Body of pancreas (tissue), 4 donors: ENCODE data around the gene C21orf58. TPM values are rescaled to one million over a fixed set of nuclear protein-coding genes. Genes with fewer than 3 reads are reported as not detected.

Source experiments
- ATAC-seq: fragments of 150-250 bp; one replicate; pipeline ENCODE4 v1.9.1; 2016
- DNase-seq, 4 donors: peaks; one replicate each; pipeline ENCODE4 v3.0.0-alpha.2; 2019
- H3K27ac ChIP-seq, 4 donors: fragments of 200-600 bp; sonication (generic); 1 replicate in 3 of 4; 2 replicates in 1 of 4; pipeline versions ENCODE4 v1.5.1 to v1.6.1; 2016 to 2019; ENCODE audit warnings: mild to moderate bottlenecking in 1 of 4, mixed read lengths in 1 of 4, moderate library complexity in 1 of 4
- H3K27me3 ChIP-seq, 2 donors: fragments of 200-600 bp; sonication (generic); one replicate each; pipeline ENCODE4 v1.6.0; 2016; ENCODE audit warnings: mild to moderate bottlenecking in 1 of 2
- H3K36me3 ChIP-seq, 2 donors: fragments of 200-600 bp; sonication (generic); replicated peaks in 1 of 2; 2 replicates each; pipeline ENCODE4 v1.5.1; 2016; ENCODE audit warnings: low read depth in 2 of 2; ENCODE audit not compliant: insufficient read depth in 1 of 2
- H3K4me1 ChIP-seq: fragments of 200-600 bp; sonication (generic); one replicate; pipeline ENCODE4 v1.6.0; 2016
- H3K4me3 ChIP-seq, 2 donors: fragments of 200-600 bp; sonication (generic); 1 replicate in 1 of 2; 2 replicates in 1 of 2; pipeline ENCODE4 v1.5.1; 2016 to 2019
- H3K9me3 ChIP-seq, 3 donors: fragments of 200-600 bp; sonication (generic); 1 replicate in 2 of 3; 2 replicates in 1 of 3; pipeline ENCODE4 v1.5.1; 2016
- POLR2A ChIP-seq, 3 donors: fragments of 450-650 bp; IDR thresholded peaks; one replicate each; pipeline ENCODE4 v1.6.1; 2016; ENCODE audit warnings: antibody characterized with exemption in 3 of 3, mild to moderate bottlenecking in 2 of 3
- WGBS, 2 donors: methylation state at CpG; one replicate each; pipeline ENCODE4 v1.1.5; 2017; 5-methylcytosine and 5-hydroxymethylcytosine counted together
- intact Hi-C: fragments of 100-400 bp; cut with DNase I; formaldehyde crosslinking; loops from one replicate; pipeline ENCODE4 v1.15.1; 2023
- total RNA-seq, 2 donors: library from RNA; depleted of rRNA; stranded (reverse); fragments of >200 nt; gene quantifications; one replicate each; pipeline ENCODE4 v1.1.0, GENCODE V29; 2016
- TF ChIP-seq, protein P1 (sequence below), 7 experiments: fragments of 450-650 bp in 4 of 7; fragments of 200-600 bp in 3 of 7; sonication (generic) in 3 of 7; IDR thresholded peaks; one replicate each; pipeline ENCODE4 v1.5.1; 2016 to 2019; ENCODE audit warnings: antibody characterized with exemption in 7 of 7

C21orf58 gene
- total RNA-seq, 2 donors from 2014 or later = 1.6 TPM

DNA sequence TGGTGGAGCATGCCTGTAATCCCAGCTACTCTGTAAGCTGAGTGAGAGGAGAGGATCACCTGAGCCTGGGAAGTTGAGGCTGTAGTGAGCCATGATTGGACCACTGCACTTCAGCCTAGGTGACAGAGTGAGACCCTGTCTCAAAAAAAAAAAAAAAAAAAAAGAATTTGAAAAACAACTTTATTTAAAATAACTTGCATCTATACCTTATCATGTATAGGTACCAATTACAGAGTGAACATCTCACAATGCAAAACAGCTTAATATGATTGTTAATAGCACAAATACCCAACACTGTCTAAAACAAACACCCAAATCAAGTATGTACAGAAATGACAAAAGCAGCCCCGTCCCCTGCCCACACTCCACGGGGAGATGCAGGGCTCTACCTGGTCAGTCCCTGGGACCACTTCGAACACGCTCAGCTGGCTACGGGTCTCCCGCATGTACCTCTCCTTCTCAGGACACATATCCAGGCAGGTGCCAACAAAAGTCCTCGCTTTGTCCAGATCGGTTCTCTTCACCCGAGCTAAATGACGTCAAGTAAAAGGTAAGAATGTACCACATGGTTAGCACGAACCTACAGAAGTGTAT is 48.8 kb downstream of the C21orf58 start:
- Histone ChIP-seq H3K27ac (no peak overlapping the region), H3K4me3 (no peak overlapping the region), H3K4me1 (no peaks in the 10 kb centered on the region), H3K36me3 (peaks cover 30 to 61% of the 10 kb centered on the region in 2 donors), H3K9me3 (no peaks in the 10 kb centered on the region), H3K27me3 (no peaks in the 10 kb centered on the region)
- TF ChIP-seq, protein P1, sequence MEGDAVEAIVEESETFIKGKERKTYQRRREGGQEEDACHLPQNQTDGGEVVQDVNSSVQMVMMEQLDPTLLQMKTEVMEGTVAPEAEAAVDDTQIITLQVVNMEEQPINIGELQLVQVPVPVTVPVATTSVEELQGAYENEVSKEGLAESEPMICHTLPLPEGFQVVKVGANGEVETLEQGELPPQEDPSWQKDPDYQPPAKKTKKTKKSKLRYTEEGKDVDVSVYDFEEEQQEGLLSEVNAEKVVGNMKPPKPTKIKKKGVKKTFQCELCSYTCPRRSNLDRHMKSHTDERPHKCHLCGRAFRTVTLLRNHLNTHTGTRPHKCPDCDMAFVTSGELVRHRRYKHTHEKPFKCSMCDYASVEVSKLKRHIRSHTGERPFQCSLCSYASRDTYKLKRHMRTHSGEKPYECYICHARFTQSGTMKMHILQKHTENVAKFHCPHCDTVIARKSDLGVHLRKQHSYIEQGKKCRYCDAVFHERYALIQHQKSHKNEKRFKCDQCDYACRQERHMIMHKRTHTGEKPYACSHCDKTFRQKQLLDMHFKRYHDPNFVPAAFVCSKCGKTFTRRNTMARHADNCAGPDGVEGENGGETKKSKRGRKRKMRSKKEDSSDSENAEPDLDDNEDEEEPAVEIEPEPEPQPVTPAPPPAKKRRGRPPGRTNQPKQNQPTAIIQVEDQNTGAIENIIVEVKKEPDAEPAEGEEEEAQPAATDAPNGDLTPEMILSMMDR (IDR thresholded peaks at IDR 0.05) = no peak
- TF ChIP-seq POLR2A (IDR thresholded peaks at IDR 0.05) = no peak
- 93 to 96% methylated on average over 11 of the region's 11 CpGs for WGBS, 2 donors
- intact Hi-C loops = no loop called here
- DNase-seq (no peak), ATAC-seq (no peak)

DNA sequence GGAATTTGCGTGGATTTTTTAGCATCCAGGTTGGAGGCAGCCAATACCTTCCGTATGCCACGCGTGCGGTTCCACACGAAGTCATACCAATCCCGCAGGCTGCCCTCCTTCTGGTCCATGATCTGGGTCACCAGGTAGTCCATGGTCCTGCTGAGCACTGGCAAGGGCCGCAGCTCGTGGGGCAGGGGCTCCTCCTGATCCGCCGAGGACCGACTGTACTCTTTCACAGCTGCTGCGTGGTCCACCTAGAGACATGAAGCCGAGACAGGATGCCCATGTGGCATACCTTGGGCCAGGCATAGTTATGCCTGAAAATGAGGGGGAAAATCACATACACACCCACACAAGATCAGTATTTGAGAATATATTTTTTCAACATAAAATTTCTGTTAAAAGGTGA is 50.3 kb downstream of the C21orf58 start:
- ATAC-seq = no peak
- Histone ChIP-seq H3K27me3 (no peaks in the 10 kb centered on the region), H3K9me3 (no peaks in the 10 kb centered on the region), H3K4me1 (no peaks in the 10 kb centered on the region), H3K4me3 (no peak overlapping the region), H3K27ac (no peak overlapping the region), H3K36me3 (peaks cover 26 to 64% of the 10 kb centered on the region in 2 donors)
- intact Hi-C loops = no loop called here
- 95% methylated on average over 14 of the region's 14 CpGs for WGBS, 2 donors
- DNase-seq = no peak
- no peak for TF ChIP-seq POLR2A (IDR thresholded peaks at IDR 0.05)
- TF ChIP-seq, protein P1 (IDR thresholded peaks at IDR 0.05) = no peak

DNA sequence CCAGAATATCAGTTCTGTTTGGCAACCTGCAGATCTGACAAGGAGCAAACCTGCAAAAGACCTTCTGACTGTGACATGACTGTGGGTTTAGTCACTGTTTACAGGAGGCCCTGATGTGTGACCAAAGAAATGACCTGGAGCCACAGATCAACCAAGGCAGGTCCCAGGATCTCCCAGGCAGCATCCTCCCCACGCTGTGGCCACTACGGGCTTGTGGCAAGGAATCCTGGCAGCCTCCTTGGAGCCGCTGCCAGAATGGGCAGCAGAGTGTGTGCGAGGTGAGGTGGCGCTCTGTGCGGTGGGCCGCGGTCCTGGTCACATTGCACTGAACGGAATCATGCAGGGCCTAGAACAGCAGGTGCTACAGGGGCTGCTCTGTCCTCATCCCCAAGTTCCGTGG is 54.2 kb downstream of the C21orf58 start:
- intact Hi-C loops = no loop called here
- Histone ChIP-seq H3K27ac (no peak overlapping the region), H3K27me3 (no peaks in the 10 kb centered on the region), H3K4me3 (no peak overlapping the region), H3K4me1 (no peaks in the 10 kb centered on the region), H3K9me3 (no peaks in the 10 kb centered on the region), H3K36me3 (peaks cover 24 to 63% of the 10 kb centered on the region in 2 donors)
- 92 to 98% methylated on average over 9 to 10 of the region's 10 CpGs for WGBS, 2 donors
- no peak for DNase-seq
- no peak for ATAC-seq
- TF ChIP-seq POLR2A (IDR thresholded peaks at IDR 0.05) = no peak
- TF ChIP-seq, protein P1 (IDR thresholded peaks at IDR 0.05) = no peak

DNA sequence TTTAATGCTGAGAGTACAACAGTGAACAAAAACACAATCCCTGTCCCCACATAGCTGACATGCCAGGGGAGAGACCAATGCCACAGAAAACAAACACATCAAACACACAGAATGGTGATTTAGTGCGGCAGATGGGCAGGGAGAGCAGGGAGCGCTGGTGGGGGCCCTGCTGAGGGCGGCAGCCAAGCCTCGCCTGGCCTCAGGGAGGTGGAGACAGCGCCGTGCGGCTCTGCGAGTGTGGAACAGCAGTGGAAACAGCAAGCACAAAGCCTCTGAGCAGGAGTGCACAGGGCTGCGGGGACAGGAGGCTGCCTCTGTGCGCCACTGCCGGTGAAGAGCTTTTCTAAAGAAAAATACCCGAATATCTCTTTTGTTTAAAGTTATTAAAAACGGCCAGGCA is 55.3 kb downstream of the C21orf58 start:
- Histone ChIP-seq H3K27ac (no peak overlapping the region), H3K4me3 (no peak overlapping the region), H3K9me3 (no peaks in the 10 kb centered on the region), H3K27me3 (no peaks in the 10 kb centered on the region), H3K4me1 (no peaks in the 10 kb centered on the region), H3K36me3 (peaks cover 24 to 53% of the 10 kb centered on the region in 2 donors)
- 90% methylated on average over 13 of the region's 13 CpGs for WGBS, 2 donors
- intact Hi-C loops = no loop called here
- no peak for TF ChIP-seq POLR2A (IDR thresholded peaks at IDR 0.05)
- TF ChIP-seq, protein P1 (IDR thresholded peaks at IDR 0.05) = no peak
- no peak for DNase-seq
- ATAC-seq = no peak

DNA sequence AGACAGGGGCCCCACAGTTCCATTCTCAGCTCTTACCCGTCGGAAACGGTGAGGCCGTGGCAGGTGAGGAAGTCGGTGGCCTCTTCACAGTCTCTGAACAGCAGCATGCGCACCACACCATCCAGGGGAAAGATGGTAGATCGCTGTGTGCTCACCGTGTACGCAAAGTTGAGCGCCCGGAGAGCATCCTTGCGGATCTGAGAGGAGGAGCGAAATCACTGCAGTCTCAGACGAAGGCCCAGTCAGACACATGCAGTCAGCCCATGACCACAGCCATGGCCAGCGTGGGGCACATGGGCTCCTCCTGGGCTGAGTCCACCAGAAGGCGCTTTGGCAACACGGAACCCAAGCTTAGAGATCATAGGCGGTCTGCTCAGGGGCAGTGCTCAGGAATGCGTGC is 56.7 kb downstream of the C21orf58 start:
- DNase-seq = no peak
- peaks cover 14 to 44% of the 10 kb centered on the region in 2 donors for H3K36me3 ChIP-seq
- H3K9me3 ChIP-seq = no peaks in the 10 kb centered on the region
- H3K27ac ChIP-seq = no peak overlapping the region
- TF ChIP-seq POLR2A (IDR thresholded peaks at IDR 0.05) = no peak
- TF ChIP-seq, protein P1 (IDR thresholded peaks at IDR 0.05) = no peak
- WGBS, 2 donors = 86 to 92% methylated on average over 18 to 19 of the region's 19 CpGs
- intact Hi-C loops = no loop called here
- H3K4me3 ChIP-seq = no peak overlapping the region
- no peaks in the 10 kb centered on the region for H3K27me3 ChIP-seq
- no peaks in the 10 kb centered on the region for H3K4me1 ChIP-seq
- no peak for ATAC-seq
